Coronary artery (tissue), 2 donors: ENCODE measurements around the gene SMIM20.

Source experiments
- DNase-seq: peaks from one replicate; pipeline ENCODE4 v3.0.0-alpha.2; 2017; ENCODE audit warnings: low spot score
- H3K27ac ChIP-seq, 2 donors: fragments of 200-600 bp; sonication (generic); one replicate each; pipeline ENCODE4 v1.5.1; 2016 to 2019
- H3K4me3 ChIP-seq: fragments of 200-600 bp; sonication (generic); 2 replicates; pipeline ENCODE4 v1.5.1; 2016; ENCODE audit warnings: mild to moderate bottlenecking, moderate library complexity
- TF ChIP-seq, protein P1 (sequence below): fragments of 200-600 bp; sonication (generic); IDR thresholded peaks from one replicate; pipeline ENCODE4 v1.5.1; 2019; ENCODE audit warnings: antibody characterized with exemption

SMIM20 gene

DNA sequence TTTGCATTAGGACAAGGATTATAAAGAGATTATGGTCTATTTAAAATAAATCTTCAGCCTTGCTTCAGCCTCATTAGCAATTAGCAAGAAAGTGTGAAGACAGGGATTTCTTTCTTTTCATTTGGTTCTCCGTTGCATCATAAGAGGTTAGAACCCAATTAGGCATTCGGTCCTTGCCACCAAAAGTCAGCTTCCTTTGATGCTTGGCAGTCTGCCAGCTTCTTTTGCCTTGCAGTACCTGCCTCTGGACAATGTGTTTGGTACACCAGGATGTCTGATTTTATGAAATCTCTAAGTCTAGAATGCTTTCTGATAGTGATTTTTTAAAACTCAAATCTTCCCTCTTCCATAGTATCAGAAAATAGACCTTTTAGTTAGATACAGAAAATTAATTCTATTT, 12.4 kb downstream of the SMIM20 start:
- H3K4me3 ChIP-seq, result no peak overlapping the region
- H3K27ac ChIP-seq, result no peak overlapping the region
- no peak for DNase-seq
- TF ChIP-seq, protein P1, sequence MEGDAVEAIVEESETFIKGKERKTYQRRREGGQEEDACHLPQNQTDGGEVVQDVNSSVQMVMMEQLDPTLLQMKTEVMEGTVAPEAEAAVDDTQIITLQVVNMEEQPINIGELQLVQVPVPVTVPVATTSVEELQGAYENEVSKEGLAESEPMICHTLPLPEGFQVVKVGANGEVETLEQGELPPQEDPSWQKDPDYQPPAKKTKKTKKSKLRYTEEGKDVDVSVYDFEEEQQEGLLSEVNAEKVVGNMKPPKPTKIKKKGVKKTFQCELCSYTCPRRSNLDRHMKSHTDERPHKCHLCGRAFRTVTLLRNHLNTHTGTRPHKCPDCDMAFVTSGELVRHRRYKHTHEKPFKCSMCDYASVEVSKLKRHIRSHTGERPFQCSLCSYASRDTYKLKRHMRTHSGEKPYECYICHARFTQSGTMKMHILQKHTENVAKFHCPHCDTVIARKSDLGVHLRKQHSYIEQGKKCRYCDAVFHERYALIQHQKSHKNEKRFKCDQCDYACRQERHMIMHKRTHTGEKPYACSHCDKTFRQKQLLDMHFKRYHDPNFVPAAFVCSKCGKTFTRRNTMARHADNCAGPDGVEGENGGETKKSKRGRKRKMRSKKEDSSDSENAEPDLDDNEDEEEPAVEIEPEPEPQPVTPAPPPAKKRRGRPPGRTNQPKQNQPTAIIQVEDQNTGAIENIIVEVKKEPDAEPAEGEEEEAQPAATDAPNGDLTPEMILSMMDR, result no peak

DNA sequence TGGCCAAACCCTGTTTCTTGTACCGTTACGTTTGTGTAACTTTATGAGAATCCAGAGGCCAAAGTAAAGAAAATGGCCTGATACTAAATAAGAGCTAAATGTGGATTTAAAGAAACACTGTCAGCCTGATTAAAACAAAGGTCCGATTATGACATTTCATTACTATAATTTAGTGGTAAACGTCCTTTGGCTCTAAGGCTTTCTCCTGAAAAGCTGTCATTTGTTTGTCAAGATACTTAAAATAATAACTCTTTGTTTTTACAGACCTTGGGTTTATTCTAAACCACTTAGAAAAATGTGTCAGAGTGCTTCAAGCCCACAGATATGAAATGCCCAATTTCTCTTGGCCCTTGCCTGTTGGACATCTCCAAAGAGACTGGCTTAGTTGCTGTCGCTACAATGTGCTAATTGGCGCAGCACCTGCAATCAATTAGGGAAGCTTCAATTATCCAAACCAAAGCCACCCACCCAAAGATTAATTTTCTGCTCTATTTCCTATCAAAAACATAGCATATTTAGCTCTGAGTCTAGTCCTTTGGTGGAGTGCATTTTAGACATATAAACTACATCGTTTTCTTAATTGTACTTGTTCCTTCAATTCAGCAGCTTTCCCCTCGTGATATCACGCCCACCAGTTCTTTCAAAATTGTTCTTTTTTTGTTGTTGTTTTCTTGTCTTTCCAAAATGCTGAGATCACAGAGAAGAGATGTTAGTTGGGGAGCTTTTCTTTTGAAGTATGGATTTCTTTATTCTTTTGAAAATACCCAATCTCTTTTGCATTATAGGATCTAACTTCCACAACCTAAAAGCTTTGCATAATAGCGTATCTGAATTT, 13.6 kb downstream of the SMIM20 start:
- Histone ChIP-seq H3K27ac (no peak overlapping the region), H3K4me3 (no peak overlapping the region)
- TF ChIP-seq, protein P1, result no peak
- no peak for DNase-seq

DNA sequence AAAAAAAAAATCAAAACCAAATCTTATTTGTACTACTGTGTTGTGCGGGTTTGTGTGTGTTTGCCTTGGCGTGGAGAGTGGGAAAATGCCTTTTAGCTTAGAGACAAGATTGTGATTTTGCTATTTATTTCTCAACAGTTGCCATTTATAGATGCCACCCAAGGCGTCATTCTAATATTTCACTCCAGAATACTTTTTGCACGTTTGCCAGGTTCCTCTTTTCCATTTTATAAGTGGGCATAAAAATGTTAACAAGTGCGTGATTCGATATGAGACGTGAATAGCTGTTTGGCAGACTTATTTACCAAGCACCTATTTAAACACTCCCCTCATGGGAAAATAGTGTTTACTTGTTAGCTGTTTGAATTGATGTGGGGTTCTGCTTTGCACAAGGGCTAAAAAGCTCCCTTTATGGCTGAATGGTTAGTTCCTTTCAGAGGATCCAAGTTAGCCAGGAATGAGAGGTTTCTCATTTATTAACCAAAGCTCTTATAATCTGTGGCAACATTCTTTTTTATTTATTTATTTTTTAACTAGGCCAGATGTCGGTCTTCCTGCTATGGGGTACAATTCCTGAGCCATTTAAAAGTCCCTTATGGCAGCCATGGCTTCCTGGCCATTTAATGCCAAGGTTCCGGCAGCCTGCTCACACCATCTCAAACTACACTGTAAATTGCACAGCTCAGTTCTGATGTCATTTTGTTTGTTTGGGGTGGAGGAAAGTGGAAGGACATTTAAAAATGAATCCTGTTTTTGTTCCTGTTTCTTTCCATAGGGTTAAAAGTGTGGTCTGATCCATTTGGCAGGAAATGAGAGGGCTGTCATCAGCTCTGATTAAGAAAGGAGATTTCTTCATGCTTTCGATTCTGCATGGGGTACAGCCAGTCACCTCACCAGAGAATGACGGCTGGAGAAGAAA, 14.6 kb downstream of the SMIM20 start:
- Histone ChIP-seq H3K27ac (peak overlapping the region in 1 of 2 donors; percentile 47), H3K4me3 (peak overlapping the region; percentile 16)
- DNase-seq, result no peak
- TF ChIP-seq, protein P1, result no peak

DNA sequence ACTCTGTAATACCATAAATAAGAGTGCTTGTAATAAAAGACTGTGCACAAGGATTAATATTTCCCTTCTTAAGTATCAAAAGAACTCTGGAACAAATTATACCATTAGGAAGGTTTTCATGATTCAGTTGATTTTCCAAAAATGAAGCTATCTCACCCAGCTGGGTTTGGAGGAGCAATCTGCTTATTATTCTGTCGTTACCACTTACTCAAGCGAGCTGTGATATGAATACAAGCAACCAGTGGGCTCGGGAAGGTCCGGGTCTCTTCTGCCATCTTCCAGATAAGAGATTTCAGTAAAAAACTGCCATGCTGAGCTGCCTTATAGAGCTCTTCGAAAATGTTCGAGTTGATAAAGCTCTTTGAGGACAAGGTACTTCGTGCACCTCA, 15.3 kb downstream of the SMIM20 start:
- TF ChIP-seq, protein P1, result no peak
- DNase-seq, result no peak
- no peak overlapping the region for H3K4me3 ChIP-seq
- peak overlapping the region in 1 of 2 donors; percentile 18 for H3K27ac ChIP-seq

DNA sequence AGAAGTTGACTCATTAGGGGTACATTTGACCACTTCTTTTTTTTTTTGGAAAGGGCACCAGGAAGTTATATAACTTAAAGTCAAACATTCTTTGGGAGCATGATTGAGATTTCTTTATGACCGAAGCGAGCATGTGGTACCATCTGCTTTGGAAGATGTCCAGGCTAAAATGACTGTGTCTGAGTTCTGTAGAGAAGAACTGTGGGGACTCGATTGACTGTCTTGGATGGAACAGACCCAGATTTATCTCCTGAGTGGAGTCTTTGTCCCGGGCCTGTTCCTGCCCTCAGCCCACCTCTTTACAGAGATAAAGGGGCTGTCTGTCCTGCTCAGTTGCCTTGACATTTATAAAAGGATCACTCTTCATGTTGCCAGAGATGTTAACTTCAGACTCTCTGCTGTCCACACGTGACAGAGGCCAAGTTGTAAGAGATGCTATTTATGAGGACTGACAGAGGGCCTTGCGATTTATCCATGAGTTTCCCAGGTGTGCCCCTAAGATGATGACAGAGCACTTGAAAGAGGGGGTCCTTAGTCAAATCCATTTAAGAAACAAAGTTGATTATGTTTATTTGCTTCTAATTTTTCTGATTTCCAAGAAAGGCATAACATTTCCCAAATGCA, 16.8 kb downstream of the SMIM20 start:
- no peak overlapping the region for H3K27ac ChIP-seq
- no peak for DNase-seq
- H3K4me3 ChIP-seq, result no peak overlapping the region
- TF ChIP-seq, protein P1, result no peak

DNA sequence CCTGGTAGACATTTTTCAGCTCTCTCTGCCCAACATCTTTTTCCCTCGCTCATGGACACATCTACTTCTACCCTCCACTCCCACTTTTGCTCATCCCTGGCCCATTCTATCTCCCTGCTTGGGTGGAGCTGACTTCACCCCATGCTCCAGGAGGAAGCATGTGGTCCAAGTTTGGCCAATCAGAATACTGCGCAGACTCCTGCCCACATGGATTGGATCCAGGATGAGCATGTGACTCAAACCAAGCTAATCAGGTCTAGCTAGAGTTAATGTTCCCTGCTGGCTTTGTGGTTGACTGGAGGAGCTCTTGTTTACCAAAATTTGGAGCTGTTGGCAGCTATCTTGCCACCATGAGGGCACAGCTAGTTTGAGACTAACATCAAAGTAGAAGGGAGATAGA, 22.7 kb downstream of the SMIM20 start:
- TF ChIP-seq, protein P1, result no peak
- Histone ChIP-seq H3K27ac (no peak overlapping the region), H3K4me3 (no peak overlapping the region)
- DNase-seq, result no peak
